ENCODE results near the gene TET1.
"Not testable (repeated sequence)": the region's sequence is repeated elsewhere in the genome, so short reads cannot be mapped to it uniquely, and the experiment has no call there.

The TET1 gene

DNA sequence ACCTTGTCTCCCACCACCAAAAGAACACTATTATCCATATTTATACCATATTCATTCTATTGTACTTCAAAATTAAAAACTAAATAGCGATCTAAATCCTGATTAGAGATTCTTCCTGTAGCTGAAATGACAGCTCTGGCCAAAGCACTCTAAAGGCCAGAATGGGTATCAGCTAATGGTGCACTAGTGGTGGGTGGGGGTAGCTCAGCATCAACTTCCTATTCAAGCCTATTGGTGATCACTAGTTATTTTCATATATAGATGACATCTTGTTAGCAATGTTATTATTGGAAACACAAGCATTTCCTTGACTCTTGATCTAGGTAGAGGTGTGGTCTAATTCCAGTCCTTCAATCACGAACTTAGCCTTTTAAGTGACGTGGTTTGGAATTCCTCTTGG lies 43.6 kb downstream of the TET1 start:
- Histone ChIP-seq H3K9me3 (ENCODE audit: control insufficient read depth in 2 of 2, low read length in 2 of 2) (no peaks in the 10 kb centered on the region), H3K27me3 (ENCODE audit: control insufficient read depth in 2 of 2, insufficient read depth in 2 of 2, low read length in 2 of 2) (no peaks in the 10 kb centered on the region), H3K36me3 (ENCODE audit: control insufficient read depth in 2 of 2, insufficient read depth in 2 of 2, low read length in 2 of 2) (no peaks in the 10 kb centered on the region), H3K9ac (ENCODE audit: low read depth in 1 of 2, low read length in 2 of 2) (no peak overlapping the region), H3K4me3 (ENCODE audit: low read length in 2 of 2) (no peak overlapping the region), H3K4me1 (ENCODE audit: control insufficient read depth in 2 of 2, insufficient read depth in 2 of 2, low read length in 2 of 2) (peaks cover 19 to 22% of the 10 kb centered on the region in 2 donors), H3K27ac (ENCODE audit: low read depth in 2 of 2, low read length in 2 of 2) (no peak overlapping the region)

DNA sequence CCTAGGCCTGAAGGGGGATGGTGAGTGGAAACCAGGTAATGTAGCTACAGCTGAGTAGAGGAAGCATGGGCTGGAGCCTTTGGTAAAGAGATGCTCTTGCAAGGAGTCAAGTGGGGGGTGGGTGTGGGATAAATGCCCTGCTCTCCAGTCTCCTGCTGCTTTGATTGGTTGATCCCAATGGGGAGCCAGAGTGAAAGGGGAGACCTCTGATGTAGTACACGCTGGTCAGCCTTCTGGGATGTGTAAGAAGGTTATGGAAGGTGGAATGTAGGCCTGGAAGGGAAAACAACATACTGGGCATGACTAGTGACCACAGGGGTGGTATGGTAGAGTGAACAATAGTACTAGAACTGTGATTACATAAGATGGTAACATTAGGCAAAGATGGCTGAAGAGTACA lies 44.3 kb downstream of the TET1 start:
- no peaks in the 10 kb centered on the region for H3K27me3 ChIP-seq (ENCODE audit: control insufficient read depth in 2 of 2, insufficient read depth in 2 of 2, low read length in 2 of 2)
- H3K9me3 ChIP-seq (ENCODE audit: control insufficient read depth in 2 of 2, low read length in 2 of 2) = no peaks in the 10 kb centered on the region
- H3K36me3 ChIP-seq (ENCODE audit: control insufficient read depth in 2 of 2, insufficient read depth in 2 of 2, low read length in 2 of 2) = no peaks in the 10 kb centered on the region
- no peak overlapping the region for H3K27ac ChIP-seq (ENCODE audit: low read depth in 2 of 2, low read length in 2 of 2)
- no peak overlapping the region for H3K9ac ChIP-seq (ENCODE audit: low read depth in 1 of 2, low read length in 2 of 2)
- H3K4me1 ChIP-seq (ENCODE audit: control insufficient read depth in 2 of 2, insufficient read depth in 2 of 2, low read length in 2 of 2) = peaks cover 16 to 17% of the 10 kb centered on the region in 2 donors
- H3K4me3 ChIP-seq (ENCODE audit: low read length in 2 of 2) = no peak overlapping the region

DNA sequence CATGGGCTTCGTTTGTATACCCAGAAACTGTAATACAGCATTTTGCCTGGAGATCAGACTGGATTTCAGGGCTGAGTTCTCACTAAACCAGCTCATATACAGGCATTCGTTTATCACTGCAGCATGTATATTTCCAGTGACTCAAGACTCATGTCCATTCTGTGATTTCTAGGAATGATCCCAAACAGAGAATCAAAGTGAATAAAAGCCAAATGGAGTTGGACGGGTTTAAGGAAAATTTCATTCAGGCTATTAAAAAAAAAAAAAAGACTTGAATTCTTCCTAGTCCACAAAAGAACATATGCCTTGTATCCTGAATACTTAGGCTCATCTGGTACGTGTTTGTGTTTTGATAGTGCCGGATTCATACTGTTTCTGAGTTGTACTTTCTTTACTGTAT lies 46.8 kb downstream of the TET1 start:
- no peak overlapping the region for H3K27ac ChIP-seq (ENCODE audit: low read depth in 2 of 2, low read length in 2 of 2)
- peaks cover 5 to 8% of the 10 kb centered on the region in 2 donors for H3K4me1 ChIP-seq (ENCODE audit: control insufficient read depth in 2 of 2, insufficient read depth in 2 of 2, low read length in 2 of 2)
- no peak overlapping the region for H3K4me3 ChIP-seq (ENCODE audit: low read length in 2 of 2)
- H3K36me3 ChIP-seq (ENCODE audit: control insufficient read depth in 2 of 2, insufficient read depth in 2 of 2, low read length in 2 of 2) = no peaks in the 10 kb centered on the region
- no peak overlapping the region for H3K9ac ChIP-seq (ENCODE audit: low read depth in 1 of 2, low read length in 2 of 2)
- H3K9me3 ChIP-seq (ENCODE audit: control insufficient read depth in 2 of 2, low read length in 2 of 2) = no peaks in the 10 kb centered on the region
- no peaks in the 10 kb centered on the region for H3K27me3 ChIP-seq (ENCODE audit: control insufficient read depth in 2 of 2, insufficient read depth in 2 of 2, low read length in 2 of 2)

DNA sequence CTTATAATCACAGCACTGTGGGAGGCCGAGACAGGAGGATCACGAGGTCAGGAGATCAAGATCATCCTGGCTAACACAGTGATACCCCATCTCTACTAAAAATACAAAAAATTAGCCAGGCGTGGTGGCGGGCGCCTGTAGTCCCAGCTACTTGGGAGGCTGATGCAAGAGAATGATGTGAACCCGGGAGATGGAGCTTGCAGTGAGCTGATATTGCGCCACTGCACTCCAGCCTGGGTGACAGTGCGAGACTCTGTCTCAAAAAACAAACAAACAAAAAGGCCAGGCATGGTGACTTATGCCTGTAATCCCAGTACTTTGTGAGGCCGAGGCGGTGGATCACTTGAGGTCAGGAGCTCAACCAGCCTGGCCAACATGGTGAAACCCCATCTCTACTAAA lies 49.9 kb downstream of the TET1 start:
- not testable (repeated sequence) for H3K36me3 ChIP-seq (ENCODE audit: control insufficient read depth in 2 of 2, insufficient read depth in 2 of 2, low read length in 2 of 2); H3K27me3 ChIP-seq (ENCODE audit: control insufficient read depth in 2 of 2, insufficient read depth in 2 of 2, low read length in 2 of 2); H3K4me1 ChIP-seq (ENCODE audit: control insufficient read depth in 2 of 2, insufficient read depth in 2 of 2, low read length in 2 of 2); H3K9ac ChIP-seq (ENCODE audit: low read depth in 1 of 2, low read length in 2 of 2); H3K9me3 ChIP-seq (ENCODE audit: control insufficient read depth in 2 of 2, low read length in 2 of 2); H3K27ac ChIP-seq (ENCODE audit: low read depth in 2 of 2, low read length in 2 of 2); H3K4me3 ChIP-seq (ENCODE audit: low read length in 2 of 2)

DNA sequence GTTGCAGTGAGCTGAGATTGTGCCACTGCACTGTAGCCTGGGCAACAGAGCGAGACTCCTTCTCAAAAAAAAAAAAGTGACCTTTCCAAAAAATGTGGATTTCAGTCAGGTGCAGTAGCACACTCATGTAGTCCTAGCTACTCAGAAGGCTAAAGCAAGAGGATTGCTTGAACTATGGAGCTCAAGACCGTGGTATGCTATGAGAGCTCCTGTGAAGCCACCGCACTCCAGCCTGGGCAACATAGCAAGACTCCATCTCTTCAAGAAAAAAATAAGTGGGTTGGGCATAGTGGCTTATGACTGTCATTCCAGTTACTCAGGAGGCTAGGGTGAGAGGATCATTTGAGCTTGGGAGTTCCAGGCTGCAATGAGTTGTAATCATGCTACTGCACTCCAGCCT lies 51.1 kb downstream of the TET1 start:
- no peaks in the 10 kb centered on the region for H3K9me3 ChIP-seq (ENCODE audit: control insufficient read depth in 2 of 2, low read length in 2 of 2)
- no peaks in the 10 kb centered on the region for H3K27me3 ChIP-seq (ENCODE audit: control insufficient read depth in 2 of 2, insufficient read depth in 2 of 2, low read length in 2 of 2)
- H3K4me1 ChIP-seq (ENCODE audit: control insufficient read depth in 2 of 2, insufficient read depth in 2 of 2, low read length in 2 of 2) = no peaks in the 10 kb centered on the region
- no peak overlapping the region for H3K9ac ChIP-seq (ENCODE audit: low read depth in 1 of 2, low read length in 2 of 2)
- H3K27ac ChIP-seq (ENCODE audit: low read depth in 2 of 2, low read length in 2 of 2) = no peak overlapping the region
- no peak overlapping the region for H3K4me3 ChIP-seq (ENCODE audit: low read length in 2 of 2)
- no peaks in the 10 kb centered on the region for H3K36me3 ChIP-seq (ENCODE audit: control insufficient read depth in 2 of 2, insufficient read depth in 2 of 2, low read length in 2 of 2)

DNA sequence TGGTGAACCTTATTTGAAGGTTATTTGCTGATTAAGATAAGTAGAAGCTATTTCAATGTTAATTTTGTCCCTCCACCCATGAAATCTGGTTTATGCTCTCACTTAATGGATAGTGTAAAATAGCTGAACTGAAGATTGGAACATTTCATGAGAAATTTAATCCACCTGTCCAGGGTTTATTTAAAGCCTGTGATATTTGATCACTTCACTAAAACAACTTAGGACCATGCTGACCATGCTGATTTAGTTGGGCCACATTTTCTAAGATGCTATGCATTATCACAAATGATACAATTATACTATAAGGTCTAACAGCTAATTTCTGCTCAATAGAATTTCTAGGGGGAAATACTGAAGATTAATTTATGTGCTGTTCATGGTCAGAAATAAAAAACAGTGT lies 53.8 kb downstream of the TET1 start:
- not testable (repeated sequence) for H3K27me3 ChIP-seq (ENCODE audit: control insufficient read depth in 2 of 2, insufficient read depth in 2 of 2, low read length in 2 of 2); H3K27ac ChIP-seq (ENCODE audit: low read depth in 2 of 2, low read length in 2 of 2); H3K4me1 ChIP-seq (ENCODE audit: control insufficient read depth in 2 of 2, insufficient read depth in 2 of 2, low read length in 2 of 2); H3K4me3 ChIP-seq (ENCODE audit: low read length in 2 of 2); H3K9me3 ChIP-seq (ENCODE audit: control insufficient read depth in 2 of 2, low read length in 2 of 2); H3K36me3 ChIP-seq (ENCODE audit: control insufficient read depth in 2 of 2, insufficient read depth in 2 of 2, low read length in 2 of 2); H3K9ac ChIP-seq (ENCODE audit: low read depth in 1 of 2, low read length in 2 of 2)

DNA sequence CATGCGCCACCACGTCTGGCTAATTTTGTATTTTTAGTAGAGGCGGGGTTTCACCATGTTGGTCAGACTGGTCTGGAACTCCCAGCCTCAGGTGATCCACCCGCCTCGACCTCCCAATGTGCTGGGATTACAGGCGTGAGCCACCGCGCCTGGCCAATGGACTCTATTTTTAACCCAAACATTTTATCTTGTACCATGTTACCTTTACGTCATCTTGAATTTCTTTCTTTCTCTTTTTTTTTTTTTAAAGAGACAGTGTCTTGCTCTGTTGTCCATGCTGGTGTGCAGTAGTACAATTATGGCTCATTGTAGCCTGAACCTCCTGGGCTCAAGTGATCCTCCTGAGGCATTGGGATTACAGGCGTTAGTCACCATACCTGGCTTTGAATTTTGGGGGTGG lies 57.6 kb downstream of the TET1 start:
- H3K9me3 ChIP-seq (ENCODE audit: control insufficient read depth in 2 of 2, low read length in 2 of 2); H3K9ac ChIP-seq (ENCODE audit: low read depth in 1 of 2, low read length in 2 of 2); H3K27ac ChIP-seq (ENCODE audit: low read depth in 2 of 2, low read length in 2 of 2); H3K36me3 ChIP-seq (ENCODE audit: control insufficient read depth in 2 of 2, insufficient read depth in 2 of 2, low read length in 2 of 2); H3K4me1 ChIP-seq (ENCODE audit: control insufficient read depth in 2 of 2, insufficient read depth in 2 of 2, low read length in 2 of 2); H3K4me3 ChIP-seq (ENCODE audit: low read length in 2 of 2); H3K27me3 ChIP-seq (ENCODE audit: control insufficient read depth in 2 of 2, insufficient read depth in 2 of 2, low read length in 2 of 2): not testable (repeated sequence)

DNA sequence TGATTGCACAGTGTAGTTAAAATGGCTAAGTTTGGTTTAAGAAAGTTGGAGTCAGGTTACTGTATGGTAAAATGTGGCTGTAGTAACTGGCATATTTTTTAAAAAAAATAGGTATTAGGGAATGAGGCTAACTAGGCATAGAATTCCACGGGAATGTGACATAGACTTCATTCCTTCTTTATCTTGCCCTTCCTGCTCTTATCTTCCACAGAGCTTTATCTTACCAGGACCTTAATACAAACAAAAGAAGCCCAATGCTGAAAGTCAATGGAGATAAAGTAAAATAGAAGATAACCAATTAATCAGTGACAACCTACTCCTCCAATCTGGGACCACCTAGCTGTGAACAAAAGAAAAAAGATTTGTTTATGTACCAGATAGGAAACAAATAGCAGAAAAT lies 58.1 kb downstream of the TET1 start:
- Histone ChIP-seq H3K27ac (ENCODE audit: low read depth in 2 of 2, low read length in 2 of 2) (no peak overlapping the region), H3K9me3 (ENCODE audit: control insufficient read depth in 2 of 2, low read length in 2 of 2) (no peaks in the 10 kb centered on the region), H3K4me1 (ENCODE audit: control insufficient read depth in 2 of 2, insufficient read depth in 2 of 2, low read length in 2 of 2) (no peaks in the 10 kb centered on the region), H3K9ac (ENCODE audit: low read depth in 1 of 2, low read length in 2 of 2) (no peak overlapping the region), H3K4me3 (ENCODE audit: low read length in 2 of 2) (no peak overlapping the region), H3K27me3 (ENCODE audit: control insufficient read depth in 2 of 2, insufficient read depth in 2 of 2, low read length in 2 of 2) (no peaks in the 10 kb centered on the region), H3K36me3 (ENCODE audit: control insufficient read depth in 2 of 2, insufficient read depth in 2 of 2, low read length in 2 of 2) (no peaks in the 10 kb centered on the region)

DNA sequence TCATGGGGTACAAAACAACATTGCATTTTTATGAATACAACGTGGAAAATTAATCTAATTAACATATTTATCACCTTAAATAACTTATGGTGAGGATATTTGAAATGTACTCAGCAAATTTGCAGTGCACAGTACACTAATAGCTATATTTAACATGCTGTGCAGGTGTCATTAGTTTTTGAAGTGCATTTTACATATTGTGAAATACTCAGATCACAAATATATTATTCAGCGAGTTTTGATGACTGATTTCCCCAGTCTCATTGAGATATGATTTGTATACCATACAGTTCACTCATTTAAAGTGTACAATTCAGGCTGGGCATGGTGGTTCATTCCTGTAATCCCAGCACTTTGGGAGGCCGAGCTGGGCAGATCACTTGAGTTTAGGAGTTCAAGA lies 59.5 kb downstream of the TET1 start:
- H3K4me1 ChIP-seq (ENCODE audit: control insufficient read depth in 2 of 2, insufficient read depth in 2 of 2, low read length in 2 of 2) = no peaks in the 10 kb centered on the region
- H3K27ac ChIP-seq (ENCODE audit: low read depth in 2 of 2, low read length in 2 of 2) = no peak overlapping the region
- no peaks in the 10 kb centered on the region for H3K9me3 ChIP-seq (ENCODE audit: control insufficient read depth in 2 of 2, low read length in 2 of 2)
- H3K9ac ChIP-seq (ENCODE audit: low read depth in 1 of 2, low read length in 2 of 2) = no peak overlapping the region
- no peaks in the 10 kb centered on the region for H3K36me3 ChIP-seq (ENCODE audit: control insufficient read depth in 2 of 2, insufficient read depth in 2 of 2, low read length in 2 of 2)
- H3K4me3 ChIP-seq (ENCODE audit: low read length in 2 of 2) = no peak overlapping the region
- no peaks in the 10 kb centered on the region for H3K27me3 ChIP-seq (ENCODE audit: control insufficient read depth in 2 of 2, insufficient read depth in 2 of 2, low read length in 2 of 2)

DNA sequence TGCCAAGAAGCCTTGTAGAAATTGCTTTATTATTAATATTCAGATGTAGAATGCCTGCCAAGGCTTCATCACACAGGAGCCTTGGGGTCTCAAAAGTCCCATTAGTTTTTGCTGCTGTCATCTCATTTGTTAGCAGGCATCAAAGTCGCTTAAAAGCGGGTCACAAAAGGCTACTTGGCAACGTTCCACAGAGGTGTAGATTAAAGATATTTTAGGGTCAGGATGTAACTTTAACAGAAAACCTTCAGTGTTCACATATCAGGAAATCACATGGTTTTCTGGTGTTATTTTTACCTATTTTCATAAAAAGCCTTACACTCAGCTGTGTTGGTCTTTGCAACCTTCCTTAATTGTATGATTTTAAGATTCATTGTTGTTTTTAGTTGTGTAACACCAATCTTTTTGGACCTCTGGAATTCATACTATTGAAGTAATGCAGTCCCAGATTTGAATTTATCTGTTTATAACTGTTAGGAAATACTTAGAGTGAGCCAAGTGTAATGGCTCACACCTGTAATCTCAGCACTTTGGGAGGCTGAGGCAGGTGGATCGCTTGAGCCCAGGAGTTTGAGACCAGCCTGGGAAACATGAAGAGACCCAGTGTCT lies 65.3 kb downstream of the TET1 start:
- H3K4me1 ChIP-seq (ENCODE audit: control insufficient read depth in 2 of 2, insufficient read depth in 2 of 2, low read length in 2 of 2) = no peaks in the 10 kb centered on the region
- H3K27me3 ChIP-seq (ENCODE audit: control insufficient read depth in 2 of 2, insufficient read depth in 2 of 2, low read length in 2 of 2) = no peaks in the 10 kb centered on the region
- H3K4me3 ChIP-seq (ENCODE audit: low read length in 2 of 2) = no peak overlapping the region
- H3K9ac ChIP-seq (ENCODE audit: low read depth in 1 of 2, low read length in 2 of 2) = no peak overlapping the region
- no peaks in the 10 kb centered on the region for H3K9me3 ChIP-seq (ENCODE audit: control insufficient read depth in 2 of 2, low read length in 2 of 2)
- no peak overlapping the region for H3K27ac ChIP-seq (ENCODE audit: low read depth in 2 of 2, low read length in 2 of 2)
- no peaks in the 10 kb centered on the region for H3K36me3 ChIP-seq (ENCODE audit: control insufficient read depth in 2 of 2, insufficient read depth in 2 of 2, low read length in 2 of 2)

DNA sequence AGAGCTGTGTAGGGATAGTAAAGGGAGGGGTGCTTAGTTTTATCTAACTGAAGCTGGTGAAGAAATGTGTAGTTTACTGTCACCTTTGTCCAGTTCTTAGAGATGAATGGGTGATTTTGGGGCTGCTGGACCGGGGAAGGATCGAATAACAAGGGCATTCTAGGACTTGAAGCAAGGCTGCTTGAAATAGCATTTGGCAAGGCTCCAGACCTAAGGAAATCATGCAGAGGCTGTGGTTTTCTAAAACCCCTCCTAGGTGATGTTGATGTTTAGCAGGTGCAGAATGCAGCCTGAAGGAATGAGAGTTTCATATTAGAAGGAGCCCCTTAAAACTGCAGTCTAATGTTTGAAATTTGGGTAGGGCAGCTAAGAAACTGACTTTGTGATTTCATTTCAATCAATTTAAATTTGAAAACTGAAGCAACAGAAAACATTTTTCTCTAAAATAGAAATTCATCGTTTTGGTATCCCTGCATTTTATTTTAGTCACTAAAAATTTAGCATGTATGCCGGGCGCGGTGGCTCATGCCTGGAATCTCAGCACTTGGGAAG lies 68.5 kb downstream of the TET1 start:
- no peaks in the 10 kb centered on the region for H3K27me3 ChIP-seq (ENCODE audit: control insufficient read depth in 2 of 2, insufficient read depth in 2 of 2, low read length in 2 of 2)
- H3K4me3 ChIP-seq (ENCODE audit: low read length in 2 of 2) = no peak overlapping the region
- H3K4me1 ChIP-seq (ENCODE audit: control insufficient read depth in 2 of 2, insufficient read depth in 2 of 2, low read length in 2 of 2) = no peaks in the 10 kb centered on the region
- no peaks in the 10 kb centered on the region for H3K9me3 ChIP-seq (ENCODE audit: control insufficient read depth in 2 of 2, low read length in 2 of 2)
- H3K36me3 ChIP-seq (ENCODE audit: control insufficient read depth in 2 of 2, insufficient read depth in 2 of 2, low read length in 2 of 2) = no peaks in the 10 kb centered on the region
- no peak overlapping the region for H3K9ac ChIP-seq (ENCODE audit: low read depth in 1 of 2, low read length in 2 of 2)
- no peak overlapping the region for H3K27ac ChIP-seq (ENCODE audit: low read depth in 2 of 2, low read length in 2 of 2)

Measured in mucosa of rectum (tissue), 2 donors.